Osteoblast (primary cell): Measurements from ENCODE around the gene GPATCH8. TPM values are rescaled to one million over a fixed set of nuclear protein-coding genes. Genes with fewer than 3 reads are reported as not detected.
A peak's percentile ranks its signal among the peaks of the same experiment; 100 is the strongest.

Experiments
- DNase-seq: peaks from one replicate; pipeline ENCODE4 v3.0.0; 2011; ENCODE audit warnings: low spot score, mixed read lengths; ENCODE audit not compliant: insufficient read length; ENCODE audit errors: missing footprints
- H2AFZ ChIP-seq: 2 replicates; pipeline ENCODE4 v1.6.0; 2011; ENCODE audit warnings: mild to moderate bottlenecking, low read length
- H3K27ac ChIP-seq: 2 replicates; pipeline ENCODE4 v1.5.1; 2011; ENCODE audit warnings: mild to moderate bottlenecking, low read depth, low read length, moderate library complexity
- H3K27me3 ChIP-seq: 2 replicates; pipeline ENCODE4 v1.6.0; 2012; ENCODE audit warnings: mild to moderate bottlenecking, control low read depth, inconsistent platforms, low read length, moderate library complexity; ENCODE audit not compliant: insufficient read depth
- H3K36me3 ChIP-seq: 2 replicates; pipeline ENCODE4 v1.5.1; 2011; ENCODE audit warnings: mild to moderate bottlenecking, low read length, control low read depth, moderate library complexity; ENCODE audit not compliant: insufficient read depth
- H3K4me1 ChIP-seq: 2 replicates; pipeline ENCODE4 v1.5.1; 2011; ENCODE audit warnings: mild to moderate bottlenecking, low read length, control low read depth, moderate library complexity; ENCODE audit not compliant: insufficient read depth
- H3K4me2 ChIP-seq: 2 replicates; pipeline ENCODE4 v1.6.0; 2011; ENCODE audit warnings: mild to moderate bottlenecking, low read length; ENCODE audit not compliant: insufficient read depth
- H3K4me3 ChIP-seq: fragments of 200-600 bp; sonication (generic); 3 replicates; pipeline ENCODE4 v1.5.1; 2012; ENCODE audit warnings: mild to moderate bottlenecking, low read length, inconsistent platforms; ENCODE audit not compliant: insufficient read depth
- H3K79me2 ChIP-seq: 2 replicates; pipeline ENCODE4 v1.6.0; 2012; ENCODE audit warnings: mild to moderate bottlenecking, low read length, control low read depth, inconsistent platforms; ENCODE audit not compliant: insufficient read depth
- H3K9me3 ChIP-seq: 2 replicates; pipeline ENCODE4 v1.5.1; 2011; ENCODE audit warnings: low read depth, low read length, control low read depth
- H4K20me1 ChIP-seq: 2 replicates; pipeline ENCODE4 v1.6.0; 2012; ENCODE audit warnings: mild to moderate bottlenecking, low read length, control low read depth; ENCODE audit not compliant: insufficient read depth
- total RNA-seq: library from RNA; depleted of rRNA; stranded (reverse); fragments of >200 nt; gene quantifications from 2 replicates; pipeline ENCODE4 v1.2.3, GENCODE V29; 2012
- TF ChIP-seq, protein P1 (sequence below): IDR thresholded peaks from 2 replicates; pipeline ENCODE4 v1.5.1; 2011; ENCODE audit warnings: mild to moderate bottlenecking, low read depth, low read length, moderate library complexity; ENCODE audit errors: extremely low read depth

The GPATCH8 gene
- 30.6 and 33.3 TPM in 2 replicates for total RNA-seq

DNA sequence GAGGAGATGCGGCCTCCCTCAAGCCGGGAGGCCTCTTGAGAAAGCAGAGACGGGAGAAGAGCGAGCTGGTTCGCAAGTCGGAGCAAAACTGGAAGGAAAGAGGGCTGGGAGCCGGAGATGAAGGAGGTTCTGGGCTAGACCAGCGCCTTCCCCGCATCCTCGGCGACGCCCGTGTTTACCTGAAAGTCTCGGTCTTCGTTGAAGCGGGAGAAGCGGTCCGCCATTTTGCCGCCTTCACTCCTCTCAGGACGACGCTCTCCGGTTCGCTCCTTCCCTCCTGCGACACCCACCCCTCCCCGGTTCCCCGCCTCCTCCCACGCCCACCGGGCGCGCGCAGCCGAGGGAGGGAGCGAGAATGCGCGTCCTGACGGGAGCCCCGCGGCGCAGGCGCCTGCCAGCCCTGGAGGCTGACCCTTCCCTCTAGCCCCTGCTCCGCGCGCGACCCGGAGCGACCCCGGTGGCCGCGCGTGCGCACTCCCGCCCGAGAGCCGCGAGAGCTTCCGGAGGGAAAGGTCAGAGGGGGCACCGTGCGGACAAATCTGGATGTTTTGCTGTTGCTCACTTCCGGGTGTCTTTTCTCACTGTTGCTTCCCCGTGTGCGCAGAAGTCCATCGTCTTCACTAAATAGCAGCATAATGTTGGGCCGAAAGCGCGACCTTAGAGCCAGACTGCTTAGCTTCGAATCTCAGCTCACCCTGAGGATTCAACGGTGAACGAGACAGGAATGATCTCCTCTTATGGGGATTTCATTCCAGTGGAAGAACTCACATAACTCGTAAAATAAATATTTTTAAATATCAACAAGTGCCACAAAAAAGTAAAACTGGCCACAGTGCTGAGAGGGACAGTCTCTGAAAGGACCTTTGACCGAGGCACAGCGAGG, at the start of gene GPATCH8:
GPATCH8 (minus strand) TSS at position 260 of the 883 bp plus-strand sequence; CDS start at position 224, 36 bp downstream.
- H3K9me3 ChIP-seq, result no peaks in the 10 kb centered on the region
- peak; percentile 98 for DNase-seq
- H3K4me1 ChIP-seq, result peaks cover 17% of the 10 kb centered on the region
- no peaks in the 10 kb centered on the region for H3K27me3 ChIP-seq
- peak within 1 kb of the TSS; percentile 93 for H3K4me2 ChIP-seq
- H4K20me1 ChIP-seq, result peaks cover 33% of the 10 kb centered on the region
- H3K36me3 ChIP-seq, result no peaks in the 10 kb centered on the region
- H2AFZ ChIP-seq, result peak within 1 kb of the TSS; percentile 98
- H3K4me3 ChIP-seq, result peak within 1 kb of the TSS; percentile 96
- H3K27ac ChIP-seq, result peak within 1 kb of the TSS; percentile 92
- peaks cover 49% of the 10 kb centered on the region for H3K79me2 ChIP-seq
- TF ChIP-seq, protein P1, sequence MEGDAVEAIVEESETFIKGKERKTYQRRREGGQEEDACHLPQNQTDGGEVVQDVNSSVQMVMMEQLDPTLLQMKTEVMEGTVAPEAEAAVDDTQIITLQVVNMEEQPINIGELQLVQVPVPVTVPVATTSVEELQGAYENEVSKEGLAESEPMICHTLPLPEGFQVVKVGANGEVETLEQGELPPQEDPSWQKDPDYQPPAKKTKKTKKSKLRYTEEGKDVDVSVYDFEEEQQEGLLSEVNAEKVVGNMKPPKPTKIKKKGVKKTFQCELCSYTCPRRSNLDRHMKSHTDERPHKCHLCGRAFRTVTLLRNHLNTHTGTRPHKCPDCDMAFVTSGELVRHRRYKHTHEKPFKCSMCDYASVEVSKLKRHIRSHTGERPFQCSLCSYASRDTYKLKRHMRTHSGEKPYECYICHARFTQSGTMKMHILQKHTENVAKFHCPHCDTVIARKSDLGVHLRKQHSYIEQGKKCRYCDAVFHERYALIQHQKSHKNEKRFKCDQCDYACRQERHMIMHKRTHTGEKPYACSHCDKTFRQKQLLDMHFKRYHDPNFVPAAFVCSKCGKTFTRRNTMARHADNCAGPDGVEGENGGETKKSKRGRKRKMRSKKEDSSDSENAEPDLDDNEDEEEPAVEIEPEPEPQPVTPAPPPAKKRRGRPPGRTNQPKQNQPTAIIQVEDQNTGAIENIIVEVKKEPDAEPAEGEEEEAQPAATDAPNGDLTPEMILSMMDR, result no peak

DNA sequence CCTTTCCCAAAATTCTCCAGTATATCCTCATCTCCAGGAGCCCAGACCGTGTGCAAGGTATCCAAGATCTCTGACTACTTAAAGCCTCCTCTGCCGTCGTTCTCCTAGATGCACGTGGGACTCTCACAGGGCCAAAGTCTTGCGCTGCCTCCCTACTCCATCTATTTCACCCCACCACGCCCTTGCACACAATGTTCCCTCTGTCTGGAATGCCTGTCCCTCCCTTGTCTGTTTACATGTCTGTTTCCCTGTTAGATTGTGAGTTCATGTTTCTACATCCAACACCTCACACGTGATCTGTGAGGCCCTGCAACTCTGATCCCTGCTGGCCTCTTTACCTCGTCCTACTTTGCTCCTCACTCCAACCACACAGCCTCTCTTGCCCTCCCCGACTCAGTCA, 49.2 kb upstream of the GPATCH8 start:
- no peak overlapping the region for H3K4me2 ChIP-seq
- H3K36me3 ChIP-seq, result no peaks in the 10 kb centered on the region
- H2AFZ ChIP-seq, result peak overlapping the region; percentile 11
- H3K27ac ChIP-seq, result no peak overlapping the region
- DNase-seq, result no peak
- H3K9me3 ChIP-seq, result no peaks in the 10 kb centered on the region
- H3K4me1 ChIP-seq, result peaks cover 19% of the 10 kb centered on the region
- no peaks in the 10 kb centered on the region for H4K20me1 ChIP-seq
- no peaks in the 10 kb centered on the region for H3K79me2 ChIP-seq
- H3K27me3 ChIP-seq, result no peaks in the 10 kb centered on the region
- TF ChIP-seq, protein P1, result no peak
- no peak overlapping the region for H3K4me3 ChIP-seq

DNA sequence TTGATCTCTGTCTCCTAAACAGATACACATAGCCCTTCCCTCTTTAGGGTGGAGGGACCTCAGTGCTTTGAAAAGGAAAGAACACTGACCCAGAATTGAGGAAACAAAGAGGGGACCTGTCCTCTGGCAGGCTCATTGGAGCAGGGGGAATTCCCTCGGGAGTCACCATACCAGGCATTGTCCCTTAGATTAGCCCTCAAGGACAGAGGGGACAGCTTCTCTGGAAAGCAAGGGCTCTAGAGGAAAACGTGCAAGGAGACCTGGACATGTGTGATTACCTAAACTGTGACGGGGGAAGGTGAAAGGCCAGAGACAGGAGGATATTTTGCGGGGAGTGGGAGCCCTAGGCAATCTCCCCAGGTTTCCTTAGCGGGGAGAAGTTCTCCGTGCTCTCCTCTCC, 46.5 kb upstream of the GPATCH8 start:
- H3K79me2 ChIP-seq, result no peaks in the 10 kb centered on the region
- no peak for DNase-seq
- H3K27ac ChIP-seq, result no peak overlapping the region
- H3K27me3 ChIP-seq, result no peaks in the 10 kb centered on the region
- TF ChIP-seq, protein P1, result no peak
- H3K36me3 ChIP-seq, result no peaks in the 10 kb centered on the region
- no peak overlapping the region for H2AFZ ChIP-seq
- no peak overlapping the region for H3K4me2 ChIP-seq
- no peak overlapping the region for H3K4me3 ChIP-seq
- no peaks in the 10 kb centered on the region for H3K9me3 ChIP-seq
- peaks cover 30% of the 10 kb centered on the region for H3K4me1 ChIP-seq
- H4K20me1 ChIP-seq, result no peaks in the 10 kb centered on the region
